Measurements from ENCODE around the gene RNF148. TPM values are rescaled to one million over a fixed set of nuclear protein-coding genes. Genes with fewer than 3 reads are reported as not detected.

Gene RNF148
- total and polyA plus RNA-seq, 9 donors, result 0.18 to 2.4 (median 0.61) TPM; not detected in 1

DNA sequence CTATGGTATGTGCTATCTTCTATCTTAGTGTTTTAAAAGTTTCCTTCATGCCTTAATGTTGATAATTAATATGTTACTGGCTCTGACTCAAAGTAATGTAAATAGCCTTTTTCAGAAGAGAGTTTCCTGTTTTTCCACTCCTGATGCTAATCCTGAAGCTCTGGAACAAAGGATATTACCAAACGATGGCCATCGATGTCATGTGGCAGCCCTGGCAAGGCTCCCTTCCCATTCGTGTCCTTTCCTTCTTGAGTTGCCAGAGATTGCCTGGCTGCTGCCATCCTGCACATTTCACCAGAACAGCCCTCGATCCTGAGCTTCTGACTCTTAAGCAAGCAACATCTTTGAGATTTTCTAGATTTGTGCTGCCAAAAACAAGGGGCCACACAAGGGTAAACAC is 49.8 kb downstream of the RNF148 start:
- intact Hi-C loops (cut with DNase I), result no loop called here
- Histone ChIP-seq H3K27me3 (no peaks in the 10 kb centered on the region), H3K4me1 (ENCODE audit: insufficient read depth) (no peaks in the 10 kb centered on the region), H3K27ac (no peak overlapping the region), H3K9me3 (no peaks in the 10 kb centered on the region), H3K36me3 (no peaks in the 10 kb centered on the region), H3K4me3 (no peak overlapping the region)
- TF ChIP-seq EP300 (IDR thresholded peaks at IDR 0.05) (no peak), POLR2A (IDR thresholded peaks at IDR 0.05) (no peak), CTCF (IDR thresholded peaks at IDR 0.05) (no peak)
- DNase-seq, result no peak
- 73 to 79% (median 77%) methylated on average over 4 of the region's 4 CpGs for WGBS, 3 donors

Small RNA genes within 50 kb of the gene (small RNA-seq; reads per million reads assigned to genes)
- not detected for gene AC006463.1

Other genes starting within 250 kb of the RNF148 start
- 1 to 10 TPM in 3 of 7 donors, under 1 TPM in 4; 0.30 to 2.3 (median 0.63) TPM for gene RNF133, start 3.8 kb downstream of the RNF148 start, total RNA-seq
- gene RNF133, start 3.8 kb downstream of the RNF148 start, polyA plus RNA-seq, result under 1 TPM; 0.06 to 0.20 TPM
- 10 to 100 TPM; 11.3 to 26.3 (median 16.6) TPM for gene CADPS2, start 183.5 kb upstream of the RNF148 start, total RNA-seq
- 10 to 100 TPM; 10.1 to 26.7 TPM for gene CADPS2, start 183.5 kb upstream of the RNF148 start, polyA plus RNA-seq